PC-3 (cell line): Measurements from ENCODE around the gene CCNB1.

ENCODE experiments used
- CTCF ChIP-seq: fragments of 300-600 bp; sonication (generic); conservative IDR thresholded peaks from 2 replicates; pipeline ENCODE4 v1.5.1; 2017; ENCODE audit warnings: antibody characterized with exemption, low read depth, mild to moderate bottlenecking, low read length
- EZH2phosphoT487 ChIP-seq: fragments of 300-600 bp; sonication (generic); IDR thresholded peaks from 2 replicates; pipeline ENCODE4 v1.6.1; 2018; ENCODE audit warnings: mild to moderate bottlenecking, antibody characterized with exemption, low read length, borderline replicate concordance

- TF ChIP-seq CTCF (no peak), EZH2phosphoT487 (no peak)
Measured at GRCh38 chr5:69160651-69161050, 6.3 kb upstream of the CCNB1 start.
